Transverse colon (tissue), 4 donors: ENCODE measurements around the gene ASPG. TPM values are rescaled to one million over a fixed set of nuclear protein-coding genes. Genes with fewer than 3 reads are reported as not detected.

Experiments used
- DNase-seq: peaks from one replicate; pipeline ENCODE4 v3.0.0-alpha.2; 2019
- H3K27ac ChIP-seq, 4 donors: fragments of 200-600 bp; sonication (generic); 2 replicates each; pipeline ENCODE4 v1.5.1; 2016 to 2018; ENCODE audit warnings: inconsistent platforms in 4 of 4
- H3K27me3 ChIP-seq: fragments of 200-600 bp; sonication (generic); 2 replicates; pipeline ENCODE4 v1.5.1; 2017; ENCODE audit warnings: inconsistent platforms
- H3K36me3 ChIP-seq, 4 donors: fragments of 200-600 bp; sonication (generic); 2 replicates each; pipeline ENCODE4 v1.5.1; 2017 to 2019; ENCODE audit warnings: inconsistent platforms in 4 of 4
- H3K4me1 ChIP-seq, 4 donors: fragments of 200-600 bp; sonication (generic); 2 replicates each; pipeline ENCODE4 v1.5.1; 2017 to 2020; ENCODE audit warnings: inconsistent platforms in 4 of 4
- H3K4me3 ChIP-seq, 4 donors: fragments of 200-600 bp; sonication (generic); 1 replicate in 1 of 4; 2 replicates in 3 of 4; pipeline versions ENCODE4 v1.5.1 to v1.6.1; 2017 to 2019; ENCODE audit warnings: inconsistent platforms in 4 of 4
- H3K9me3 ChIP-seq, 2 donors: fragments of 200-600 bp; sonication (generic); 2 replicates each; pipeline ENCODE4 v1.5.1; 2017 to 2019; ENCODE audit warnings: inconsistent platforms in 2 of 2
- CTCF ChIP-seq, 5 experiments: fragments of 200-600 bp in 3 of 5; fragments of 450-650 bp in 2 of 5; sonication (generic) in 3 of 5; IDR thresholded peaks; 1 replicate in 2 of 5; 2 replicates in 3 of 5; pipeline ENCODE4 v1.5.1; 2016 to 2017; ENCODE audit warnings: antibody characterized with exemption in 5 of 5, inconsistent platforms in 3 of 5, mild to moderate bottlenecking in 2 of 5, moderate library complexity in 1 of 5
- EP300 ChIP-seq: sonication (generic); formaldehyde crosslinking; IDR thresholded peaks from one replicate; pipeline ENCODE4 v1.6.1; 2017; ENCODE audit warnings: antibody characterized with exemption, low read depth
- POLR2A ChIP-seq: fragments of 450-650 bp; IDR thresholded peaks from one replicate; pipeline ENCODE4 v1.6.1; 2016; ENCODE audit warnings: antibody characterized with exemption, mild to moderate bottlenecking, moderate library complexity
- POLR2AphosphoS5 ChIP-seq, 3 donors: sonication (generic); formaldehyde crosslinking; IDR thresholded peaks; one replicate each; pipeline ENCODE4 v1.6.1; 2016; ENCODE audit warnings: antibody characterized with exemption in 3 of 3
- WGBS, 2 donors: methylation state at CpG; one replicate each; pipeline ENCODE4 v1.1.5; 2018; ENCODE audit warnings: low coverage in 1 of 2; 5-methylcytosine and 5-hydroxymethylcytosine counted together
- in situ Hi-C, 4 donors: fragments of 200-750 bp; cut with MboI; loops; one replicate each; pipeline versions ENCODE4 v1.15.0 to v1.15.1; 2017; ENCODE audit warnings: low sequenced_read_pairs in 3 of 4, low pct_ligation_motif_present in 1 of 4, low pct_unique_long_range_greater_than_20kb in 1 of 4
- intact Hi-C: fragments of 100-400 bp; cut with DNase I; formaldehyde crosslinking; loops from one replicate; pipeline ENCODE4 v1.15.1; 2023; ENCODE audit warnings: low total_unique reads
- total RNA-seq, 4 donors: library from RNA; depleted of rRNA; stranded (reverse); fragments of >200 nt; gene quantifications; one replicate each; pipeline ENCODE4 v1.1.0, GENCODE V29; 2016

The ASPG gene
- total RNA-seq, 4 donors from 2014 or later = 4.4 to 20.3 (median 8.7) TPM

DNA sequence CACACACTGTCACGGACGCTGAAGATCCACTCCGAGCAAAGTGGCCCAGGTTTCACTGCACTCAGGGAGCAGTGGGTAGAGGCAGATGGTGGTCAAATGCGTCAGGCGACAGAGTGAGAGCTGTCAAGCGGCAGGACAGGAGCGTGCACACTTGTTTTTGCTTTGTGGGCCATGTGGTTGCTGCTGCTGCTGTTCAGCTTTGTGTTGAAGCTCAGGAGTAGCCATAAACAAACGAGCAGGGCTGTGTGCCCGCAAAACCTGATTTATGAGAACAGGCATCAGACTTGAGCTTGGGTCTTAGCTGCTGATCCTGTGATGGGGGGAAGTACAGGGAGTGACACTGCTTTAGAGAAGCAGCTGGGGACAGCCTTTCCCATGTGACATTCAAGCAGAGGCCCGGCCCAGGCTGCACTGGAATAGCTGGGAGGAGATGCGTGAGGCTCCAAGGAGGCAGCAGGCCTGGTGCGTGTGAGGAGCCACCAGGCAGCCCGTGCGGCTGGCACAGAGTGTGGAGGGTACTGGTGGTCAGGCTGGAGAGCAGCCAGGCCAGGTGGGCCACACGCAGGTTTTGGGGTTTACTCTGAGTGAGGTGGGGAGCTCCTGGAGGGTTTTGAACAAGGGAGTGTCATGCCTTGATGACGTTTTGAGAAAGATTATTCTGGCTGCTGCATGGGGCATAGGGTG is 31.1 kb upstream of the ASPG start:
- H3K4me3 ChIP-seq = no peak overlapping the region
- no peak for TF ChIP-seq CTCF (IDR thresholded peaks at IDR 0.05)
- no peak for TF ChIP-seq EP300
- no peak for TF ChIP-seq POLR2AphosphoS5 (IDR thresholded peaks at IDR 0.05)
- no peak for TF ChIP-seq POLR2A
- 78 to 100% methylated on average over 2 to 16 of the region's 16 CpGs for WGBS, 2 donors

GRCh38 chr14:104062281-104062680 is 23.2 kb upstream of the ASPG start:
- peaks cover 12% of the 10 kb centered on the region for H3K27me3 ChIP-seq
- TF ChIP-seq POLR2A (no peak), EP300 (no peak), CTCF (IDR thresholded peaks at IDR 0.05) (no peak), POLR2AphosphoS5 (IDR thresholded peaks at IDR 0.05) (no peak)
- 85 to 86% methylated on average over 1 of the region's 1 CpG for WGBS, 2 donors
- no peak overlapping the region for H3K4me3 ChIP-seq
- H3K4me1 ChIP-seq = no peaks in the 10 kb centered on the region
- DNase-seq = no peak
- H3K9me3 ChIP-seq = peaks cover 0 to 5% of the 10 kb centered on the region in 2 donors
- in situ Hi-C loops (no loop called here), intact Hi-C loops (no loop called here)
- H3K27ac ChIP-seq = no peak overlapping the region
- H3K36me3 ChIP-seq = no peaks in the 10 kb centered on the region

More for the DNA sequence above, 31.1 kb upstream of the ASPG start:
- Histone ChIP-seq H3K27ac (no peak overlapping the region), H3K9me3 (no peaks in the 10 kb centered on the region), H3K27me3 (peaks cover 14% of the 10 kb centered on the region), H3K36me3 (no peaks in the 10 kb centered on the region), H3K4me1 (no peaks in the 10 kb centered on the region)
- DNase-seq = no peak
- intact Hi-C loops = no loop called here
- in situ Hi-C loops = no loop called here

DNA sequence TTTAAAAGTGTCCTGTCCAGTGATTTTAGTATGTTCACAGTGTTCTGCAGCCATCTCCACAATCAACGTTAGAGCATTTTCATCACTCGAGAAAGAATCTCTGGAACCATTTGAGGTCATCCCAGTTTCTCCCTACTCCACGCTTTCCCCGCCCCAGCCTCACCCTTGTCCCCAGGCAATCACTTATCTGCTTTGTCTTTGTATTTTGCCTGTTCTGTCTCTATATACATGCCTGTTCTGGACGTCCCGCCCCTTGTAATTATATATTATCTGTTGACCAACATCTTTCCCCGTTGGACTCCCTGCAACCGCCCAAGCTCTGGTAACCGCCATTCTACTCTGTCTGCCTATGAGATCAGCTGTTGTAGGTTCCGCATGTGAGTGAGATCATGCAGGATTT is 21.5 kb upstream of the ASPG start:
- in situ Hi-C loops = no loop called here
- Histone ChIP-seq H3K27me3 (peaks cover 7% of the 10 kb centered on the region), H3K4me1 (no peaks in the 10 kb centered on the region), H3K36me3 (no peaks in the 10 kb centered on the region), H3K27ac (no peak overlapping the region), H3K9me3 (peaks cover 0 to 5% of the 10 kb centered on the region in 2 donors), H3K4me3 (no peak overlapping the region)
- WGBS, 2 donors = 57 to 67% methylated on average over 8 to 9 of the region's 10 CpGs
- intact Hi-C loops = no loop called here
- TF ChIP-seq CTCF (IDR thresholded peaks at IDR 0.05) (no peak), POLR2AphosphoS5 (IDR thresholded peaks at IDR 0.05) (no peak), POLR2A (no peak), EP300 (no peak)
- no peak for DNase-seq

DNA sequence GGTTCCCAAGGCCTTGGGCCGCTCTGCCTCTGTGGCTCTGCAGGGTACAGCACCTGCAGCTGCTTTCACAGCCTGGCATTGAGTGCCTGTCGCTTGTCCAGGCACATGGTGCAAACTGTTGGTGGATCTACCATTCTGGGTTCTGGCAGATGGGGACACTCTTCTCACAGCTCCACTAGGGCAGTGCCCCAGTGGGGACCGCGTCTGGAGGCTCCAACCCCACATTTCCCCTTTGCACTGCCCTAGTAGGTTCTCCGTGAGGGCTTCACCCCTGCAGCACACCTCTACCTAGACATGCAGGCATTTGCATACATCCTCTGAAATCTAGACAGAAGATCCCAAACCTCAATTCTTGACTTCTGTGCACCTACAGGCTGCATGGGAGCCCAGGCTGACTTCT is 19.2 kb upstream of the ASPG start:
- Histone ChIP-seq H3K27me3 (peaks cover 11% of the 10 kb centered on the region), H3K9me3 (peaks cover 0 to 5% of the 10 kb centered on the region in 2 donors), H3K36me3 (no peaks in the 10 kb centered on the region), H3K27ac (no peak overlapping the region), H3K4me3 (no peak overlapping the region), H3K4me1 (no peaks in the 10 kb centered on the region)
- intact Hi-C loops = no loop called here
- in situ Hi-C loops = no loop called here
- TF ChIP-seq CTCF (IDR thresholded peaks at IDR 0.05) = no peak
- no peak for TF ChIP-seq POLR2A
- WGBS, 2 donors = 88% methylated on average over 5 of the region's 5 CpGs; no CpG with 5 or more reads in 1 of the 2 donors
- no peak for DNase-seq
